Measurements from ENCODE around the gene MRPL17. TPM values are rescaled to one million over a fixed set of nuclear protein-coding genes. Genes with fewer than 3 reads are reported as not detected.

The MRPL17 gene
- total RNA-seq, 4 donors from 2014 or later: 20.0 to 31.6 (median 29.0) TPM

- no peak for ATAC-seq (ENCODE audit: low FRiP score)
- DNase-seq (ENCODE audit: low spot score): no peak
- TF ChIP-seq, protein P1, sequence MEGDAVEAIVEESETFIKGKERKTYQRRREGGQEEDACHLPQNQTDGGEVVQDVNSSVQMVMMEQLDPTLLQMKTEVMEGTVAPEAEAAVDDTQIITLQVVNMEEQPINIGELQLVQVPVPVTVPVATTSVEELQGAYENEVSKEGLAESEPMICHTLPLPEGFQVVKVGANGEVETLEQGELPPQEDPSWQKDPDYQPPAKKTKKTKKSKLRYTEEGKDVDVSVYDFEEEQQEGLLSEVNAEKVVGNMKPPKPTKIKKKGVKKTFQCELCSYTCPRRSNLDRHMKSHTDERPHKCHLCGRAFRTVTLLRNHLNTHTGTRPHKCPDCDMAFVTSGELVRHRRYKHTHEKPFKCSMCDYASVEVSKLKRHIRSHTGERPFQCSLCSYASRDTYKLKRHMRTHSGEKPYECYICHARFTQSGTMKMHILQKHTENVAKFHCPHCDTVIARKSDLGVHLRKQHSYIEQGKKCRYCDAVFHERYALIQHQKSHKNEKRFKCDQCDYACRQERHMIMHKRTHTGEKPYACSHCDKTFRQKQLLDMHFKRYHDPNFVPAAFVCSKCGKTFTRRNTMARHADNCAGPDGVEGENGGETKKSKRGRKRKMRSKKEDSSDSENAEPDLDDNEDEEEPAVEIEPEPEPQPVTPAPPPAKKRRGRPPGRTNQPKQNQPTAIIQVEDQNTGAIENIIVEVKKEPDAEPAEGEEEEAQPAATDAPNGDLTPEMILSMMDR (IDR thresholded peaks at IDR 0.05): no peak
Observed at GRCh38 chr11:6638429-6638828, 44.7 kb downstream of the MRPL17 start.

DNA sequence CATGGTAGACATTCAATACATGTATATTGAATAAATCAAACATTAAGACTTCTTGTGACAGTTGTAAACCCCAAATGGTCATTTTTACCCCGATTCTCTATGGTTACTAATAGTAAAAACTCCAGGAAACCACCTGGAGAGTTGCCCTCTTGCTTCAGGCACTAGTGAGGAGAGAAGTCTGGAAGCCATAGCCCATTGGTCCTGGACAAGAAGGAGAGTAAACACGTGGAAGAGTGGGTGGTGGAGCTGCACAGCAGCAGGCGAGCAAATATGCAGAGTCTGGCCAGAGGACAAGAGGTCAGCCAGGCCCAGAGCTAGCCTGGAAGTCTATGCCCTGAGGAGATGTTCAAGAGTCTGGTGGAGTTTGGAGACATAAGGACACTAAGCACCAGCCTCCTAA is 45.3 kb downstream of the MRPL17 start:
- DNase-seq (ENCODE audit: low spot score) (no peak), ATAC-seq (ENCODE audit: low FRiP score) (peak; percentile 67)
- TF ChIP-seq, protein P1 (IDR thresholded peaks at IDR 0.05): no peak

DNA sequence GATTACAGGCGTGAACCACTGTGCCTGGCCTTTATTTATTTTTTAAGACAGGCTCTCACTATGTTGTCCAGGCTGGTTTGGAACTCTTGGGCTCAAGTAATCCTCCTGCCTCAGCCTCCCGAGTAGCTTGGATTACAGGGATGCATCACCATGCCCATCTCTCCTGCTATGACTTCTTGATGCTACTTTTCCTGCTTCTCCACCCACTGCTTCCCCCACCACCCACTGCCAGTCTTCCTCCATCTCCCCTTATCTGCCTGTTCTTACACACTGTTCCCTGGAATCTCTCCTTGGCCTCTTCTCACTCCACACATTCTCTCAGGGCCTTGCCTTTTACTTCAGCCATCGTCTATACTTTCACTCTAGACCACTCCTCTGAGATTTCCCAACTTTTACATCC is 46.7 kb downstream of the MRPL17 start:
- ATAC-seq (ENCODE audit: low FRiP score): no peak
- no peak for DNase-seq (ENCODE audit: low spot score)
- TF ChIP-seq, protein P1 (IDR thresholded peaks at IDR 0.05): no peak

DNA sequence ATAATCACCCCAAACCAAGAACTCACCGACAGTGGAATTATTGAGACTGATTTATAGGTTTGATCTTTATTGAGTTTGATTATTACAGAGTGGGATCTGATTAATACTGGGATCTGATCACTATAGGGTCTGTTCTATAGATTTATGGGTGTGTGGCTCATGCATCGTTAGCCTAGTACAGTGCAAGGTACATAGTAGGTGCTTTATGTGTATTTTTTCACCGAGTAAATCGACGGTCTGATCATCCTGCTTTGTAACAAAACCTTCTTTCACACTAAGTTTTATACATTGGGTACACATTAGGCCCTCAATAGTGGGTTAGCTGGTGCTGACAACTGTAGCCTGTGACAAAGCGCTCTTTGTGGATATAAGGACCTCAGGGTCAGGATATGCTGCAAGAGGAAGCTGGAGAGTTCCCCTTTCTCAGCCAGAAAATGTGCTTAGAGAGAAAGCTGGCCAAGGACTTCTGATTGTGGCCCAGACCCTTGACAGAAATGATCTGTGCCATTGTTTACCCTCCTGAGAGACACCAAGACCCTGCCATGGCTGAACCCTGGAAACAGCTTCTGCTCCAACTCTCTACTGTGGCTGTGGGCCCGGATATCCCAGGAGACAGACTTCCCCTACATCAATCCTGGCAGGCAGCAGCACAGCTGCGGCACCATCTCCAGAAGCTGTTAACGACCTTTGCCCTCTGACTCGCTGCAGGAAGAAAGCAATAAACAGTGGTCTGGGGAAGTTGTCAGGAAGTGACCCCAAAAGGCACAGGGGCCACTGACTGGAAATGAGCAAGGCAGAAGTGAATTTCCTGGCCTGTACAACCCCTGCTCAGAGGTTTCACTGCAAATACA is 47.8 kb downstream of the MRPL17 start:
- ATAC-seq (ENCODE audit: low FRiP score) (peak; percentile 22), DNase-seq (ENCODE audit: low spot score) (no peak)
- TF ChIP-seq, protein P1 (IDR thresholded peaks at IDR 0.05): no peak

- TF ChIP-seq, protein P1 (IDR thresholded peaks at IDR 0.05): no peak
- no peak for DNase-seq (ENCODE audit: low spot score)
- no peak for ATAC-seq (ENCODE audit: low FRiP score)
Observed at GRCh38 chr11:6634534-6634933, 48.6 kb downstream of the MRPL17 start.

- TF ChIP-seq, protein P1 (IDR thresholded peaks at IDR 0.05): no peak
- no peak for DNase-seq (ENCODE audit: low spot score)
- no peak for ATAC-seq (ENCODE audit: low FRiP score)
Observed at GRCh38 chr11:6633422-6634408, 49.4 kb downstream of the MRPL17 start.
